GM19023 (cell line): Measurements from ENCODE around the gene MYO15A.

Source experiments
- ATAC-seq: cut with Tn5 transposase; IDR thresholded peaks from one replicate; pipeline ENCODE4 v1.9.1; 2021; ENCODE audit warnings: mild to moderate bottlenecking, moderate library complexity; ENCODE audit not compliant: unreplicated experiment

Gene MYO15A

GRCh38 chr17:18101828-18102227 lies 6.7 kb upstream of the MYO15A start:
- no peak for ATAC-seq

GRCh38 chr17:18102640-18103039 lies 5.9 kb upstream of the MYO15A start:
- no peak for ATAC-seq

DNA sequence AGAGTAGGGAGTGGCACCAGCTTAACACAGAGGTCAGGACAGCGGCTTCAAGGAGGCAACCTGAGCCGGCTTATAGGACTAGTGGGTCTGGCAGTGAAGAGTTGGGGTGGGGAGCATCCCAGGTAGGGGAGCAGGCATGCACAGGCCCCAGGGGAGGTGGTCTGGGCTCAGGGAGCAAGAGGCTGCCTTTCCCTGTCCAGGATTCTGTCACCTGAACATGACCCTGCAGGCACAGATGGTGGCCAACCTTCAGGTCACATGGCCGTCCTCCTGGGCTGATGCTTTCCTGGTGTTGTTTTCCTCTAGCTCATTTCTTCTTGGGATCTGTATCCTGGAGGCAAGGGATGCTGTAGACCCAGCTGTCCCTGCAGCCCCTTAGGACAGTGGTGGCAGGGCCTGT lies 3.5 kb upstream of the MYO15A start:
- ATAC-seq, result no peak

GRCh38 chr17:18105595-18105994 lies 3.0 kb upstream of the MYO15A start:
- ATAC-seq, result no peak

DNA sequence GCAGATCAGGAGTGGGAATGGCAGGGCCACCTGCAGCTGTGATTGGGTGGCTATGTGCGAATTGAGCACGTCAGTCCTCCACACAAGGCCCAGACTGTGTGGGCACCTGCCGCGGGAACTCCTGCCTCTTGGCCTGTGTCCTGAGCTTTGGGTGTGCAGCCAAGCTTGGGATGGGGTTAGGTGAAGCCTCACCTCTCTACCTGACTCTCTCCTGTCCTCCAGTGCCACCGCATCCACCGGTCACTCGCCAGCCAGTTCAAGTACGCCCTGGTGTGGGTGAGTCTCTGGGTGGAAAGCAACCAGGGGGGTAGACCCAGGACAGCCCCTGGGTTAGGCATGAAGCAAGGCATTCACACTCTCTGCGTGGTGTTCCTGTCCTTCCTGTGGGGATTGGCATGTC lies 2.3 kb upstream of the MYO15A start:
- no peak for ATAC-seq

DNA sequence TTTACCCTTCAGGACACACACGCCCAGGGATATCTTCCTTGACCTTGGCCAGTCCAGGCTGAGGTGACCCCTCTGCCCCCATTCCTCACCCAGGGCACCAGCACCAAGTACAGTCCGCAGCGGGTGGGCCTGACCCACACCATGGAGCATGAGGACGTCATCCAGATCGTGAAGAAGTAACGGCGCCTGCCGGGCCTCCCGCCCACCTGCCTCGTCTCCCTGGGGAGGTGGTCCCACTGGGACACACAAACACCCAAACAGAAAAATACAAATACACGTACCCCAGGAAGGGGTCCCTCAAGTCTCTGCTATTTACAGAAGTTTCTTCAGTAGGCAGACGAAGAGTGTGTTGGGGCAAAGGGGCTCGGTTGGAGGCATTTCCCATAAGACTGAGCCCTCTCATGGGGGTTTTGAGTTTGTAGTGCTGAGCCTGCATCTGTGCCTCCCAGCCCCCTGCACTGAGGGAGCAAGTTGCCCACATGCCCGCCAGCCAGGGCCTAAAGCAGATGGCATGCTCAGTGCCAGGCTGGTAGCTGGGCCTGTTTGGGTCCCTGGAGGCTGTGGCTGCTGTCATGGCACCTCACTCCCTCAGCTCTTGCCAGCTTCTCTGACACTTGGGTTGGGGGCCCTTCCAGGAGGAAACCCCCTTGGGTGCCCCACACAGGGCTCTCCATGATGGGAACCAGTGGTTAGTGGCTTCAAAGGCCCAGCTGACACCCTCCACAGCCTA lies 1.3 kb upstream of the MYO15A start:
- ATAC-seq, result no peak

DNA sequence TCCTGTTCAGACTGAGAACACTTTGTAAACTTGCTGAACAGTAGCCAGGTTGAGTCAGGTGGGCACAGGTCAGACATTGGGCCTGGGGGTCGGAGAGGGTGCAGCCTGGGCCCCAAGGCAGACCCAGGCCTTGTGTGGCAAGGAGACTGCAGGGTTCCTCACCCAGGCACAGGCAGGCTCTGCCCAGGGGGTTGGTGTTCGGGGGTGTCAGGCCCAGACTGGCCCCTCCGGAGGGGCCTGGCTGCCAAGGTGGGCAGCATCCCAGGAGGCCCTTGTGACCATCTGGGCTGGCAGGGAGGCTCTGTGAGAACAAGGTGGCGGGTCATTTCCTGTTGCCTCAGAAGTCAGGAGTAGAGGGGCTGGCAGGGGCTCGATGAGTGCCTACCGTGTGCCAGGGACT lies 585 bp upstream of the MYO15A start:
- ATAC-seq, result no peak

DNA sequence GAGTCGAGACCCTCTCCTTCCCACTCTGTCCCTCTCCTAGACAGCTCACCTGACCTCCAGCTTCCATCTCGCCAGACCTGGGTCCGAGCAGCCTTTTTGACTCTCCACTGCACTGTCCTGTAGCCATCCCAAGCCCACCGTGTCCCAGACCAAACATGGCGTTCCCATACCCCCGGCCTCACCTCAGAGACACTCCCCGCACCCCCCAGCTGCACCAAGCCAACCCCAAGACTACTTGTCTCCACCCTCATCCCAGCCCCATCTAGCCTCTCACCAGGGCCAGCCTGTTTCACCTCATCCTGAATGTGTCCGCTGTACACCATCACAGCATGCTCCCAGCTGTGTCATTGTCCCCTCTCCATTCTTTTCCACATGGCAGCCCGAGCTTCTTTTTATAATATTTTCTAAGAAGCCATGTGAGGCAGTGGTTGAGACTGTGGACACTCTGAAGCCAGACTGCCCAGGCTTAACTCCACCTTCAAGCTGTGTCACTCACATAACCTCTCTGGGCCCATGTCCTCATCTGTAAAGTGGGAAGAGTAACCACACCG lies 1.5 kb downstream of the MYO15A start:
- ATAC-seq, result no peak

DNA sequence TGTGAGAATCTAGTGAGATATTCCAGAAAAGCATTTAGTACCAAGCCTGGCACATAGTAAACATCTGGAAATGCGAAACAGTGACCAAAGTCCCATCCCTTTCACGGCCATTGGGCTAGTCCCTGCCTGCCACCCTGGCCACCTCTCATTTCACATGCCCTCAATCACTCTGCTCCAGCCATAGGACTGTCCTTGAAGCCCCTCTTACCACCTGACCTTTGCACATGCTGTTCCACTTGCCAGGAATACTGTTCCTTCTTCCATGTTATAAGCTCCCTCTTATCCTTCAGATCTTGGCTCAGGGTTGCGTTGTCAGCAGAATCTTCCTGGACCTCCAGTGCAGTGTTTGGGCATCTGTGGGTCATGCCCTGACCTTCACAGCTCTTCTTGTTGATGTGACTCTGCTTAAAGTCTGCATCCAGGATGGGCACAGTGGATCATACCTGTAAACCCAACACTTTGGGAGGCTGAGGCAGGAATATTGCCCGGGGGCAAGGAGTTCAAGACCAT lies 2.1 kb downstream of the MYO15A start:
- ATAC-seq, result no peak

- ATAC-seq, result no peak
Measured at GRCh38 chr17:18111330-18111971, 2.9 kb downstream of the MYO15A start.

DNA sequence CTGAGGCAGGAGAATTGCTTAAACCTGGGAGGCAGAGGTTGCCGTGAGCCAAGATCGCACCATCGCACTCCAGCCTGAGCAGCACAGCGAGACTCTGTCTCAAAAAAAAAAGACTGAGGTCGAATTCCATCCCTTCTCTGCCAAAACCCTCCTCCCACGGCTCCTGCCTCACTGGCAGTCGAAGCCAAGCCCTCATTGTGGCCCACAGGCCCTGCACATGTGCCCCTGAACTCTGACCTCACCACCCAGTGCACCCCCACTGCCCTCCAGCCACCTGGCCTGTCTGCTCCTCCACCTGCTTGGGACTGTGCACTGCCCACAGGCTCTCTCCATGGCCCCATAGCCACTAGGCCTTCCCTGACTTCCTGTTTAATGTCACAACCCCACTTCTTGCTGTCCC lies 7.0 kb downstream of the MYO15A start:
- no peak for ATAC-seq

- no peak for ATAC-seq
Measured at GRCh38 chr17:18116078-18116477, 7.5 kb downstream of the MYO15A start.

- ATAC-seq, result no peak
Measured at GRCh38 chr17:18117533-18117932, 9.0 kb downstream of the MYO15A start.

- ATAC-seq, result no peak
Measured at GRCh38 chr17:18117982-18118975, 9.7 kb downstream of the MYO15A start.

- ATAC-seq, result no peak
Measured at GRCh38 chr17:18119166-18119745, 10.7 kb downstream of the MYO15A start.

- no peak for ATAC-seq
Measured at GRCh38 chr17:18119938-18120337, 11.4 kb downstream of the MYO15A start.

DNA sequence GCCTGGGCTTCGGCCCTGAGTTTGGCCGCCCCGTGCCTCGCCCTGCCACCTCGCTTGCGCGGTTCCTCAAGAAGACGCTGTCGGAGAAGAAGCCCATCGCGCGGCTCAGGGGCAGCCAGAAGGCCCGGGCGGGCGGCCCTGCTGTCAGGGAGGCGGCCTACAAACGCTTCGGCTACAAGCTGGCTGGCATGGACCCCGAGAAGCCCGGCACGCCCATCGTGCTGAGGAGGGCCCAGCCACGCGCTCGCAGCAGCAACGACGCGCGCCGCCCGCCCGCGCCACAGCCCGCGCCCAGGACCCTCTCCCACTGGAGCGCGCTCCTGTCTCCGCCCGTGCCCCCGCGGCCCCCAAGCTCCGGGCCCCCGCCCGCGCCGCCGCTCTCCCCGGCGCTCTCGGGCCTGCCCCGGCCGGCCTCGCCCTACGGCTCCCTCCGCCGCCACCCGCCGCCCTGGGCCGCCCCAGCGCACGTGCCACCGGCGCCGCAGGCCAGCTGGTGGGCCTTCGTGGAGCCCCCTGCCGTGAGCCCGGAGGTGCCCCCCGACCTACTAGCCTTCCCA lies 12.0 kb downstream of the MYO15A start:
- no peak for ATAC-seq

DNA sequence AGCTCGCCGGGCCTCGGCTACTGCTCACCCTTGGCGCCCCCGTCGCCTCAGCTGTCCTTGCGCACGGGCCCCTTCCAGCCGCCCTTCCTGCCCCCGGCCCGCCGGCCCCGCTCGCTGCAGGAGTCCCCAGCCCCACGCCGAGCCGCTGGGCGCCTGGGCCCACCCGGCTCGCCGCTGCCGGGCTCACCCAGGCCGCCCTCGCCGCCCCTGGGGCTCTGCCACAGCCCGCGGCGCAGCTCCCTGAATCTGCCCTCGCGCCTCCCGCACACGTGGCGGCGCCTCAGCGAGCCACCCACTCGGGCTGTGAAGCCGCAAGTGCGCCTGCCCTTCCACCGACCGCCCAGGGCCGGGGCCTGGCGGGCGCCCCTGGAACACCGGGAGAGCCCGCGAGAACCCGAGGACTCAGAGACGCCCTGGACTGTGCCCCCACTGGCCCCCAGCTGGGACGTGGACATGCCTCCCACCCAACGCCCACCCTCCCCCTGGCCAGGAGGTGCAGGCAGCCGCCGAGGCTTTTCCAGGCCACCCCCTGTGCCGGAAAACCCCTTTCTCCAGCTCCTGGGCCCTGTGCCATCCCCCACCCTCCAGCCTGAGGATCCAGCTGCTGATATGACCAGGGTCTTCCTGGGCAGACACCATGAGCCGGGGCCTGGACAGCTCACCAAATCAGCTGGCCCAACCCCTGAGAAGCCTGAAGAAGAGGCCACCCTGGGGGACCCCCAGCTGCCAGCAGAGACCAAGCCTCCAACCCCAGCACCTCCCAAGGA lies 12.8 kb downstream of the MYO15A start:
- ATAC-seq, result no peak

DNA sequence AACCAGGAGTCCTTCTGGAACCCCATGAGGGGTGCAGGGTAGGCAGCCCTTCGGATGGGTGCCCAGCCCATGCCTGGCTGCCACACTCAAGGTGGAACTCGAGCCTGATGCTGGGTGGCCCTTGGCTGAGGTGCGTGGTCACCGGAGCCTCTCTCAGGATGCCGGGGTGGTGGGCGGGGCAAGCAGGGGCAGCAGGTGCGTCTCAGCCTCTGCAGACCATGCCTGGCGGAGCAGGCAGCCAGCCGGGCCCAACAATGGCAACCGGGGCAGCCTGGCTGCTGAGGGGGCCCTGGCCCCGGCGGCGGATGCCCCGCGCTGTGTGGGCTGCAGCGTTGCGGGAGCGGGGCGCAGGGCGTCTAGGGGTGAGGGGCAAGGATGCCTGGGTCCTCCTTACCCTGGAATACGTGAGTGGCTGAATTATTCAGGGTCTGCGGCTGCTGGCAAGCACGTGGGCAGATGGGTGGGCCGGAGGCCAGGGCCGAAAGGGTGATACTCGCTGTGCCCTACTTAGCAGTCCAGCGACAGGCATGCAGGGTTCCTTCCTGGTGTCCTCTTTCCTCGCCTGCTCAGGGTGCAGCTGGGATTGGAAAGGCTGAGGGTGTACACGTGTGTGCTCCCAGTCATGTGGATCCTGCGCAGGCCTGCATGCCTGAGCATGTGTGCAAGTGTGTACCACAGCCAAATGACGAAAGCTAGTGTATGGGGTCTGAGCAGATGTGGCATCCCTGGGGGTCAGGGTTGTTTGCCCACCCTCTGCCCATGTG lies 14.6 kb downstream of the MYO15A start:
- no peak for ATAC-seq
